HG03025 (cell line): Measurements from ENCODE around the gene PTPRO.
A peak's percentile ranks its signal among the peaks of the same experiment; 100 is the strongest.

Experiments
- ATAC-seq: cut with Tn5 transposase; IDR thresholded peaks from one replicate; pipeline ENCODE4 v1.9.1; 2021; ENCODE audit warnings: mild to moderate bottlenecking, moderate library complexity; ENCODE audit not compliant: unreplicated experiment, low FRiP score

Gene PTPRO

DNA sequence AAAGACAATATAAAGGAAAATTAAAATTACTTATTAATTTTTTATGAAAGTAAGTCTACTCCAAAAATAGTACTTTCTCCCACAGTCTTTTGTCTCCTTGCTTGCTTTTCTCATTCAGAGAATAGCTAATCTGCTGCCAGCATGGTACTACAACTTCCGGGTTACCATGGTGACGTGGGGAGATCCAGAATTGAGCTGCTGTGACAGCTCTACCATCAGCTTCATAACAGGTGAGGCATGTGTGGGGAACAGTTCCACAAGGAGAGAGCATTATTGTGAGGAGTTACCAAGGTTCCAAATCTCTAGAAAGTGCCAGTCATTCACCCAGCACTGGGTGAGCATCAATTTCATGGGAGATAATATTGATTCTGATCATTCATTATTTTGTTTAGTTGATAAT, 197.8 kb downstream of the PTPRO start:
- ATAC-seq = no peak

DNA sequence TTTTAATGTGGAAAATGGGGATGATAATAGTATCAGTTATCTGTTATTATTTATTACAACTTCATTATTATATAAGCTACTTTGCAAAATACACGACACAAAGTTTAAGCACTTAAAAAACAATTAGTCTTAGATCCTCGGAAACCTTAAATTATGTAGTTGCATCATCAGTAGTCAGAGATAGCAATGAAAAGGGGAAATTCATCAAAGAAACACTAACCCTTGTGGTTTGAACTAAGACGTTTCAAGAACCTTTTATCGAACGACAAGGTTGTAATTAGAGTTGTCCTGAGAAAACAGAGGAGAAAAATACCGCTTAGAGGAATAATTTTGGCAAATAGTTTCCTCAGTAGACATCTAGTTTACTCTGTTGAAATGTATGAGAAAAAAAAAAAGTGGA, 198.5 kb downstream of the PTPRO start:
- no peak for ATAC-seq

DNA sequence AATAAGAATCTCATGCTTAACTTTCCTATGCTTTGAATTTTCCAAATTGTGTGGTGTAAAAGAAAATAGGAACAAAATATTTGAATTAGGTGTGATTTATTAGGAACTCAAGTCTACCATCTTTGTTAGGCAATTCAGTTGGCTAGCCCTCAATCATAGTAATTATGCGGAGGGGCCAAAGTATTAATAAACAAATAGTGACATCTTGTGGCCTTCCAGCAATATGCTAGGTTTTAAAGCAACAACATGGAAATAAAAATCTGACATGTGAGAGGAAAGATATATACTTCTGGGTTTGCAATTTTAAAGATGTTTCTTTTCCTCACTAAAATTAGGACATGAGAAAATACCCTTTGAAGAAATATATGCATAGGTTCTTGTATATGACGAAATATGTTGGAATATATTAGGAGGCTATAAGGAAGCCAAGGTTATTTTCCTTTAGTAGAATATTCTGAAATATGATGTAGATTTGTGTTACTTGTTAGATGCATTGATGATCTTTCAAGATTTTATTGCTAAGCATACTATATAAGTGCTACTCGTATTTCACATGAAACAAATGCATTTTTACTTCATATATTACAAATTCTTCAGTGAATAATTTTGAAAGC, 200.4 kb downstream of the PTPRO start:
- ATAC-seq = no peak

DNA sequence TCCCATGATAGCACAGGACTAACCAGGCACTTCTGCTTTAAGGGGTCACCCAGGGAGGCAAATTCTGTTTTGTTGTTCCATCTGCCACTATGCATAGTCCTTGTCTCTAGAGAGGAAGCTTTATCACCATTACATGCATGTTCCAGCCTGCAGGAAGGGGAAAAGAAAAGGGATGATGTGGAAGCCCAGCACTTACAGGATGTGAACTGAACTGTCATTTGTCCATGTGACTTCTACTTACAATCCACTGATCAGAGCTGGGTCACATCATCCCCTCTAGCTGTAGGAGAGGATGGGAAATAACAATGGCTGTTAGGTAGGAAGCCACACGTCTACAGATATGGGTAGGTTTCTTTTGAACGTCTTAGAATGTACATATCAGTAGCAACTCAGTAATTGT, 203.1 kb downstream of the PTPRO start:
- ATAC-seq = no peak

DNA sequence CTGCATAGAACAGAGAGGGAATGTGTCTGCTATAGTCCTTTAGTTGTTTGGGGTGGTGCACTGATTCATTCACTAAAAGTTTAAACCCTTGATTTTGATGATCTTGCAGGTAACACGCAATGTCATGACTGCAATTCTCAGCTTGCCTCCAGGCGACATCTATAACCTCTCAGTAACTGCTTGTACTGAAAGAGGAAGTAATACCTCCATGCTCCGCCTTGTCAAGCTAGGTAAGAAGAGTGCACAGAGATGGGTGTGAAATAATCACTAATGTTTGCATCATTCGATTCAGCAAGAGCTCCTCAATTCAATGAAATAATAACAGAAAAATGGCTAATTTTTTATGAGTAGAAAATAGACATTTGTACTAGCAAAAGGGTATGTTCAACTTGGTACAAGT, 203.7 kb downstream of the PTPRO start:
- ATAC-seq = peak; percentile 100

DNA sequence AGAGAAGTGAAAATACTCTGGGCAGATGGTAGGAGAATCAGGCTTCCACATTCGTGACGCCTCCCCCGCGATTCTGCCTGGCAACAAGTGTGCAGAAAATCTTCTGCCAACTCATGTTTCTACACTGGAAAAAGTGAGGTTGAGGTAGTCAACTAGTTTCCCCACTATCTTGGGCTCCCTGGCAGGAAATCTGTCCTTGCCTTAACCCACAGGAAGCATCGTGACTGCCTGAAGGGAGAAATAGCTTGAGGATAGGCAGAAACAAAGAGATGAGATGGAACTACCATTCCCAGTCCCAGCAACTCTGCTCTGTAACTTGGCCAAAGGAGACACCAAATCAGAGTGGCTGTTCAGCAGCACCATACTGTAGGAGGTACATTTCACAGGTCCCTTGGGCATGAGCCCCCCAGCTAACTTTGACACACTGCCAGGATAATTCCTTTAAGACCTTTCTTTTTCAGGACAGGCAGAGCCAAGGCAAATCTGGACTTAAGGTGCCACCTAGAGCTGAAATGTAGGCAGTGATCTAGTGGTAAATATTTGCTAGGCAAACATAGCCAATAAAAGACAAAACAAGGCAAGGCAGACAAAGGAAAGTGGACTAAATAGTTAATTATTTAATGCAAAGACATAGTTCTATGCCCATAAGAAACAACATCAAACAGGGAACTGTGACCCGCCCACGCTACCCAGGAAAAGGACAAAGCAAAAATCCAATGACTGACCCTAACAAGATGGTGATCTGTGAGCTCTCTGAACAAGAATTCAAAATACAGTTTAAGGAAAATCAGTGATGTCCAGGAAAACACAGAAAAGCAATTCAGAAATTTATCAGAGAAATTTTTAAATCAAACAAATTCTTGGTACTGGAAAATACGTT, 205.1 kb downstream of the PTPRO start:
- no peak for ATAC-seq

DNA sequence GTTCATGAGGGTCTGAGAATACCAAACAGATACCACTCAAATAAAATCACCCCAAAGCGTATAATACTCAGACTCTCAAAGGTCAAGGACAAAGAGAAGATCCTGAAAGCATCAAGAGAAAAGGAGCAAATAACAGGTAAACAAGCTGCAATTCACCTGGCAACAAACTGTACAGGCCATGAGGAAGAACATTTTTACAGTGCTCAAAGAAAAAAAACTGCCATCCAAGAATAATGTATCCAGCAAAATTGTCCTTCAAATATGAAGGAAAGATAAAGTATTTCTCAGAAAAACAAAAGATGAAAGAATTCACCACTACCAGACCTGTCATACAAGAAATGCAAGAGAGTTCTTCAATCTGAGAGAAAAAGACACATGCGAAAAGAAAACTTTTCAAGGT, 206.4 kb downstream of the PTPRO start:
- ATAC-seq = no peak

GRCh38 chr12:15530361-15530760, 208.1 kb downstream of the PTPRO start:
- ATAC-seq = no peak

DNA sequence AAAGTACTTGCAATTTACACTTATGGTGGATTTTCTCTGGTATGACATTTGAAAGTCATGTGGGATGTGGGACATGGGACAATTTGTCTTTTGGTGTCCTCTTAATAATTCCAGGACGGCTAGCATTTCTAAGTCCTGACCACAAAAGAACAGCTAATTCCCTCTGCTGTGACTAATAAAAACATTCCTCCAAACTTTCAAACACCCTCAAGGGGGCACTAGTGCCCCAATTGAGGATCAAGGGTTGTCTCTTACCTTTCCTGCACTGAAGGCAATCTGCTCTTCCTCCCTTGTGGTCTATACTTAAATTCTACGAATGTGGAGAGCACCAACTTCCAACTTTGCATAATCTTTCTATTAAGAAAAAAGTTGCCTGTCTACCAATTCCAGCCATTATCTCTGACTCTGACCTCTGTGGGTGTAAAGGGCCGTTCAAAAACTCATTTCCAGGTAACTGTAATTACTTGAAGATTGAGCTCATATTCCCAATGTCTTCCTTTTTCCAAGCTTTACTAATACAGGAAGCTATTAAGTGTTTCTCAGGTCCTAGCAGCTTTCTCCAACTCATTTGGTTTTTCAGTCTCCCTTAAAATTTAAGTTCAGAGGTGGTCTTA, 210.2 kb downstream of the PTPRO start:
- ATAC-seq = peak; percentile 79

- no peak for ATAC-seq
Observed at GRCh38 chr12:15534322-15534721, 212.0 kb downstream of the PTPRO start.

- no peak for ATAC-seq
Observed at GRCh38 chr12:15534874-15535273, 212.6 kb downstream of the PTPRO start.

DNA sequence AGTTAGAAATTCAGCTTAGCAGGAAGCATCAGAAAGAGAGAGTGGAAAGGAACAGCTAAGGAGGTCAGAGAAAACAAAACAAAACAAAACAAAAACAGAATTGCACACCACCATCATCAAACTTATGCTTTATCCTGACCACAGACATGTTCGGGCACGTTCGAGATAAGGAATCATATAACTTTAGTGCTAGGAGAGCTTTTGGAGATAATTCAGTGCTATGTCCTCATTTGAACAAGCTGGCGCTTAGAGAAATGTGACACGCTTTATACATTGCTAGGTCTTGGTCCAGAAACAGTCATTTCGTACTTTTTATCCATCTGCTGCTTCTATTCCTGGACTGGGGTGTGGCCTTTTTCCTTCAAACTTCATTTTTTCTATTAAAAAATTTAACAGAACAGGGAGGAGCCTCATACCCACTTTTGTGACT, 213.1 kb downstream of the PTPRO start:
- ATAC-seq = no peak

GRCh38 chr12:15536446-15536845, 214.1 kb downstream of the PTPRO start:
- ATAC-seq = no peak

DNA sequence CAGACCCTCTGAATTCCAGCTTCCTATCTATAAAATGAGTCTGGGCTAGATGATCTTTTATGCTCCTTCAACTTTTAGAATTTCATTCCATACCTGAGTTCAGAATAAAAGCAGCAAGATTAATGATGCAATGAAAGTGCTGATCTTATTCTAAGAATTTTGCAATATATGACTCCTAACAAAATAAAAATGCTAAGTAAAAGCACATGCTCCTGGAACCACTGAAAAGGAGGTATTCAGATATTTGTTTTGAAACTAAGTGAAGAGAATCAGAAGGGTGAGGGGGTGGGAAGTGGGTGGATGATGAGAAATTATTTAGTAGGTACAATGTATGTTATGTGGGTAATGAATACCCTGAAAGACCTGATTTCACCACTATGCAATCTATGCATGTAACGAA, 216.6 kb downstream of the PTPRO start:
- ATAC-seq = no peak

GRCh38 chr12:15540005-15540404, 217.7 kb downstream of the PTPRO start:
- ATAC-seq = no peak

DNA sequence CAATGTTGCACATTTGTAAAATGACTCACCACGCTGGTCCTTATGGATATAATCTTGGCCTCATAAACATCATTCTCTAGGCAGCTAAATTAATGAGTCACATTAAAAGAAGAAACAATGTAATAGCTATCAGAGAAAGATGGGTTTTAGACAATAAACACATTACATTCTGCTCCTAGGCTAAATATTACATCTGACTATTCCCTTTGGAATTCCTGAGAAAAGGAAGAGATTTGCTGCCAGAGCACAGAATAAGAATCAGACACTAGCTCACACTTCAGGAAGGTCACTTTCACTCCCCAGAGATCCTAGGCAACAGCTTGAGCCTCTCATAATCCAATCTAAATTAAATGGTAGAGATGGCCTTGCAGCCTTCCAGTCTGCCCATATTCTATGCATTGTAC, 218.2 kb downstream of the PTPRO start:
- no peak for ATAC-seq

GRCh38 chr12:15541996-15542631, 219.8 kb downstream of the PTPRO start:
- ATAC-seq = no peak

- ATAC-seq = no peak
Observed at GRCh38 chr12:15543347-15543746, 221.0 kb downstream of the PTPRO start.

DNA sequence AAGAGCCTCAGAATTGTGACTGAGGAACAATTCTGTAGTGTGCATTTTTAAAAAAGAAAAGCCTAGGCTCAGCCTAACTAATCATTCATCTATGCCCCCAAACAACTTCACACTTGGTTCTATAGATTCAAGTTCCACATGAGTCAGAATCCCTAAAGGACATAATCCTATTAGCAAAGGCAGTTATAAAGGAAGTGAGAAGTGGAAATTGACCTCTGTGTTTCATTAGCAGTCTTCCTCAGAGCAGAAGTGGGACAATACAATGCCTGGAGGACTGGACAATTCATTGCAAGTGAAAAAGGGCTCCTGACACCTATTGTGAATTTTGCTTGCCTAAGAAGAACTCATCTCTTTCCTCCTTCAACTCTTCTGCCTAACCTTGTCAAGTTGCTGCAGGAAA, 222.3 kb downstream of the PTPRO start:
- no peak for ATAC-seq

DNA sequence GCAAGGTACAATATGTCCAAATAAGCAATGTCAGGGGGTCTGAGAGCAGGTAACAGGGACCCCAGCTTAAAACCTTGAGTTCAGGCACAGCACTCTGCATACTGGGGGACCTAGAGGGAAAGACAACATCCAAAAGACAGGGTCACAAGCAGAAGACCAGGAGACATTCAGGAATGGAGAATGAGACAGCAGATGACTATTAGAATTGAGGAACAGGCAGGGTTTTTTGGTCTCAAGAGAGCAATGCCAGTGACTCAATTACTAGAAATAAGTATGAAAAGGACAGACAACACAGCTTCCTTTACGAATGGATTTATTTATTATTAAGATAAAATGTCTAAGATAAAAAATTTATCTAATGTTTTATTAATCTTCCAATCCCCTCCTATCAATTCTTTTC, 223.0 kb downstream of the PTPRO start:
- ATAC-seq = no peak

- peak; percentile 88 for ATAC-seq
Observed at GRCh38 chr12:15546102-15546701, 223.9 kb downstream of the PTPRO start.
